Mammary epithelial cell (primary cell): ENCODE data around the gene DNAL4.

Experiments
- EZH2 ChIP-seq: IDR thresholded peaks from 2 replicates; pipeline ENCODE4 v1.6.1; 2012; ENCODE audit warnings: low read length, inconsistent platforms, borderline replicate concordance
- TF ChIP-seq, protein P1 (sequence below), 2 donors: IDR thresholded peaks in 1 of 2; conservative IDR thresholded peaks in 1 of 2; 2 replicates each; pipeline ENCODE4 v1.5.1; 2011 to 2012; ENCODE audit warnings: inconsistent platforms in 2 of 2, low read length in 2 of 2, mild to moderate bottlenecking in 2 of 2, control low read depth in 1 of 2, low read depth in 1 of 2; ENCODE audit not compliant: insufficient read depth in 1 of 2; ENCODE audit errors: extremely low read depth in 1 of 2

DNA sequence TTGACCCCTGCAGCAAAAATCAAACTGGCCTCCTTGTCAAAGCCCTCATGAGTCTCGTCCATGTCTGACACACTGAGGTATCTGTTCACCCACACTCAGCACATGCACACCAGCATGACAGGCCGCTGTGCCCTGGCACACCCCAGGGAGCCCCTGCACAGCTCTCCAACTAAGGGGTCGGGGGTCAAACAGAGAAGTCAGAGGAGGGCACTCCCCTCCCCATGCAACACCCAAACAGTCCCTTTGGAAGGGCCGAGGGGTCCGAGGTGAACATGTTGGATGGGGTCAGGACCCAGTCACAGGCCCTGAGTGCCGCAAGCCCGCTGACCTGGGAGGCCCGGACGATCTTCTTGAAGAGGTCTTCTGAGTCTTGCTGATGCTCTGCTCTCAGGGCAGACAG, 52.8 kb downstream of the DNAL4 start:
- TF ChIP-seq, protein P1, sequence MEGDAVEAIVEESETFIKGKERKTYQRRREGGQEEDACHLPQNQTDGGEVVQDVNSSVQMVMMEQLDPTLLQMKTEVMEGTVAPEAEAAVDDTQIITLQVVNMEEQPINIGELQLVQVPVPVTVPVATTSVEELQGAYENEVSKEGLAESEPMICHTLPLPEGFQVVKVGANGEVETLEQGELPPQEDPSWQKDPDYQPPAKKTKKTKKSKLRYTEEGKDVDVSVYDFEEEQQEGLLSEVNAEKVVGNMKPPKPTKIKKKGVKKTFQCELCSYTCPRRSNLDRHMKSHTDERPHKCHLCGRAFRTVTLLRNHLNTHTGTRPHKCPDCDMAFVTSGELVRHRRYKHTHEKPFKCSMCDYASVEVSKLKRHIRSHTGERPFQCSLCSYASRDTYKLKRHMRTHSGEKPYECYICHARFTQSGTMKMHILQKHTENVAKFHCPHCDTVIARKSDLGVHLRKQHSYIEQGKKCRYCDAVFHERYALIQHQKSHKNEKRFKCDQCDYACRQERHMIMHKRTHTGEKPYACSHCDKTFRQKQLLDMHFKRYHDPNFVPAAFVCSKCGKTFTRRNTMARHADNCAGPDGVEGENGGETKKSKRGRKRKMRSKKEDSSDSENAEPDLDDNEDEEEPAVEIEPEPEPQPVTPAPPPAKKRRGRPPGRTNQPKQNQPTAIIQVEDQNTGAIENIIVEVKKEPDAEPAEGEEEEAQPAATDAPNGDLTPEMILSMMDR (conservative IDR thresholded peaks at IDR 0.05 in 1 of 2, IDR thresholded peaks at IDR 0.05 in 1 of 2; ENCODE audit: extremely low read depth in 1 of 2, insufficient read depth in 1 of 2, low read depth in 1 of 2, low read length in 2 of 2): no peak
- TF ChIP-seq EZH2: no peak
